SK-N-SH (cell line): ENCODE data around the gene HIF1A. TPM values are rescaled to one million over a fixed set of nuclear protein-coding genes. Genes with fewer than 3 reads are reported as not detected.

Experiments
- CTCF ChIA-PET: fragments of 300-600, 350-600 bp; formaldehyde crosslinking; extraction: SDS; loops from one replicate; lab custom pipeline; 2021; lab: Yijun Ruan, JAX
- POLR2A ChIA-PET: fragments of 350-600 bp; sonication (Branson Sonifier 250); formaldehyde crosslinking; extraction: SDS; loops from one replicate; lab custom pipeline; 2020; ENCODE audit warnings: antibody characterized with exemption, inconsistent platforms; lab: Yijun Ruan, JAX
- DNase-seq: peaks from one replicate; pipeline ENCODE4 v3.0.0; 2012
- H2AFZ ChIP-seq: fragments of 200-600 bp; sonication (generic); 2 replicates; pipeline ENCODE4 v1.8.1; 2016; ENCODE audit warnings: antibody characterized with exemption, mild to moderate bottlenecking, low read depth
- H3F3A ChIP-seq: fragments of 200-600 bp; sonication (generic); replicated peaks from 2 replicates; pipeline ENCODE3; 2016; ENCODE audit warnings: antibody characterized with exemption, mild to moderate bottlenecking; ENCODE audit not compliant: insufficient read depth
- H3K27ac ChIP-seq, 2 experiments: fragments of 200-500 bp in 1 of 2; fragments of 200-600 bp in 1 of 2; sonication (Bioruptor generic) in 1 of 2; sonication (generic), shearing (Covaris generic) in 1 of 2; 2 replicates each; pipeline versions ENCODE4 v1.5.1 to v1.6.1; 2014 to 2016; ENCODE audit warnings: low read depth in 2 of 2, inconsistent platforms in 1 of 2, low read length in 1 of 2, mild to moderate bottlenecking in 1 of 2, mixed read lengths in 1 of 2
- H3K27me3 ChIP-seq: fragments of 200-600 bp; sonication (generic), shearing (Covaris generic); 2 replicates; pipeline ENCODE4 v1.6.1; 2016; ENCODE audit warnings: mixed run types; ENCODE audit not compliant: insufficient read depth
- H3K36me3 ChIP-seq, 2 experiments: fragments of 200-500 bp in 1 of 2; fragments of 200-600 bp in 1 of 2; sonication (Bioruptor generic) in 1 of 2; sonication (generic) in 1 of 2; replicated peaks in 1 of 2; 2 replicates each; pipeline versions ENCODE3 to v1.5.1; 2014 to 2016; ENCODE audit warnings: low read length in 1 of 2, mild to moderate bottlenecking in 1 of 2; ENCODE audit not compliant: insufficient read depth in 2 of 2, control insufficient read depth in 1 of 2
- H3K4me1 ChIP-seq, 2 experiments: fragments of 200-500 bp in 1 of 2; fragments of 200-600 bp in 1 of 2; sonication (Bioruptor generic) in 1 of 2; sonication (generic), shearing (Covaris generic) in 1 of 2; 2 replicates each; pipeline versions ENCODE4 v1.5.1 to v1.6.1; 2014 to 2016; ENCODE audit warnings: low read depth in 1 of 2, low read length in 1 of 2, mixed run types in 1 of 2; ENCODE audit not compliant: insufficient read depth in 2 of 2, control insufficient read depth in 1 of 2
- H3K4me2 ChIP-seq: fragments of 200-600 bp; sonication (generic), shearing (Covaris generic); 2 replicates; pipeline ENCODE4 v1.6.1; 2017; ENCODE audit warnings: mixed run types
- H3K4me3 ChIP-seq, 2 experiments: fragments of 200-500 bp in 1 of 2; fragments of 200-600 bp in 1 of 2; sonication (Bioruptor generic) in 1 of 2; sonication (generic), shearing (Covaris generic) in 1 of 2; 2 replicates each; pipeline versions ENCODE4 v1.5.1 to v1.8.1; 2014 to 2016; ENCODE audit warnings: low read depth in 2 of 2, inconsistent platforms in 1 of 2, low read length in 1 of 2, mild to moderate bottlenecking in 1 of 2, mixed read lengths in 1 of 2, moderate library complexity in 1 of 2
- H3K79me2 ChIP-seq: fragments of 200-600 bp; sonication (generic); 2 replicates; pipeline ENCODE4 v1.8.1; 2017; ENCODE audit warnings: mild to moderate bottlenecking; ENCODE audit not compliant: insufficient read depth
- H3K9ac ChIP-seq: fragments of 200-600 bp; sonication (generic); 2 replicates; pipeline ENCODE4 v1.6.1; 2017; ENCODE audit warnings: mixed run types
- H3K9me2 ChIP-seq: fragments of 200-600 bp; sonication (generic); 2 replicates; pipeline ENCODE4 v1.6.1; 2017; ENCODE audit warnings: mixed run types
- H3K9me3 ChIP-seq: fragments of 200-600 bp; sonication (generic); 2 replicates; pipeline ENCODE4 v1.6.1; 2017; ENCODE audit warnings: mixed run types, mild to moderate bottlenecking, moderate library complexity
- H4K20me1 ChIP-seq: fragments of 200-600 bp; sonication (generic); 2 replicates; pipeline ENCODE4 v1.6.1; 2017; ENCODE audit warnings: mild to moderate bottlenecking, mixed run types; ENCODE audit not compliant: insufficient read depth
- CHD2 ChIP-seq: fragments of 150-350 bp; IDR thresholded peaks from 2 replicates; pipeline ENCODE4 v1.6.1; 2018; ENCODE audit warnings: low read length; ENCODE audit not compliant: partially characterized antibody
- ELF1 ChIP-seq: IDR thresholded peaks from 2 replicates; pipeline ENCODE4 v1.4.0; 2012
- EZH2phosphoT487 ChIP-seq: fragments of 200-600 bp; sonication (generic); IDR thresholded peaks from 2 replicates; pipeline ENCODE4 v1.6.1; 2017; ENCODE audit warnings: low read depth, mixed run types, mild to moderate bottlenecking, antibody characterized with exemption, moderate library complexity, borderline replicate concordance
- FOSL2 ChIP-seq: IDR thresholded peaks from 2 replicates; pipeline ENCODE4 v1.4.0; 2012; ENCODE audit warnings: low read depth, mild to moderate bottlenecking, moderate library complexity, borderline replicate concordance
- FOXM1 ChIP-seq: IDR thresholded peaks from 2 replicates; pipeline ENCODE4 v1.4.0; 2012; ENCODE audit warnings: low read depth, mild to moderate bottlenecking
- GABPA ChIP-seq: IDR thresholded peaks from 2 replicates; pipeline ENCODE4 v1.4.0; 2012; ENCODE audit warnings: low read depth, mild to moderate bottlenecking
- JUND ChIP-seq: IDR thresholded peaks from 2 replicates; pipeline ENCODE4 v1.4.0; 2012
- NFIC ChIP-seq: IDR thresholded peaks from 2 replicates; pipeline ENCODE4 v1.4.0; 2012; ENCODE audit warnings: borderline replicate concordance
- NRF1 ChIP-seq: IDR thresholded peaks from 2 replicates; pipeline ENCODE4 v1.6.1; 2012; ENCODE audit warnings: low read depth, mild to moderate bottlenecking, low read length
- POLR2AphosphoS5 ChIP-seq: IDR thresholded peaks from 2 replicates; pipeline ENCODE4 v1.6.1; 2012; ENCODE audit warnings: low read depth, low read length
- RAD21 ChIP-seq: IDR thresholded peaks from 2 replicates; pipeline ENCODE4 v1.6.1; 2012; ENCODE audit warnings: mild to moderate bottlenecking, low read length
- RCOR1 ChIP-seq: fragments of 150-350 bp; IDR thresholded peaks from 2 replicates; pipeline ENCODE4 v1.6.1; 2017; ENCODE audit warnings: antibody characterized with exemption, low read length
- SMC3 ChIP-seq: IDR thresholded peaks from 2 replicates; pipeline ENCODE4 v1.6.1; 2012; ENCODE audit warnings: low read depth, low read length, improper control_type of control experiment
- TAF1 ChIP-seq: IDR thresholded peaks from 2 replicates; pipeline ENCODE4 v1.6.1; 2012; ENCODE audit warnings: low read depth, mild to moderate bottlenecking, low read length, moderate library complexity, borderline replicate concordance
- TEAD4 ChIP-seq: IDR thresholded peaks from 2 replicates; pipeline ENCODE4 v1.4.0; 2012; ENCODE audit warnings: mild to moderate bottlenecking, borderline replicate concordance; ENCODE audit not compliant: insufficient read depth
- YY1 ChIP-seq: IDR thresholded peaks from 2 replicates; pipeline ENCODE4 v1.4.0; 2012; ENCODE audit warnings: low read depth, mild to moderate bottlenecking
- WGBS: methylation state at CpG from one replicate; pipeline ENCODE4 v1.1.6; 2017; ENCODE audit warnings: low lambda C conversion rate; 5-methylcytosine and 5-hydroxymethylcytosine counted together
- polyA plus RNA-seq, 3 experiments: library from polyadenylated mRNA; depleted of rRNA; stranded (reverse); fragments of >200 nt; gene quantifications; 2 replicates each; pipeline ENCODE4 v1.2.3, GENCODE V29; 2012
- TF ChIP-seq, protein P1 (sequence below): fragments of 150-350 bp; IDR thresholded peaks from 2 replicates; pipeline ENCODE4 v1.6.1; 2017; ENCODE audit warnings: antibody characterized with exemption, low read length, low read depth, borderline replicate concordance
- TF ChIP-seq, protein P2 (sequence below): IDR thresholded peaks from 2 replicates; pipeline ENCODE4 v1.6.1; 2012; ENCODE audit warnings: mild to moderate bottlenecking, low read depth, low read length, moderate library complexity
- TF ChIP-seq, protein P3 (sequence below): IDR thresholded peaks from 2 replicates; pipeline ENCODE4 v1.4.0; 2012; ENCODE audit warnings: low read depth
- TF ChIP-seq, protein P4 (sequence below): IDR thresholded peaks from 2 replicates; pipeline ENCODE4 v1.4.0; 2012; ENCODE audit warnings: low read depth, borderline replicate concordance
- TF ChIP-seq, protein P5 (sequence below): IDR thresholded peaks from 2 replicates; pipeline ENCODE4 v1.4.0; 2012; ENCODE audit warnings: low read depth, borderline replicate concordance

The HIF1A gene
- polyA plus RNA-seq, 1 of the 3 experiments (the other 2 are of a cell fraction) = 20.8 TPM

DNA sequence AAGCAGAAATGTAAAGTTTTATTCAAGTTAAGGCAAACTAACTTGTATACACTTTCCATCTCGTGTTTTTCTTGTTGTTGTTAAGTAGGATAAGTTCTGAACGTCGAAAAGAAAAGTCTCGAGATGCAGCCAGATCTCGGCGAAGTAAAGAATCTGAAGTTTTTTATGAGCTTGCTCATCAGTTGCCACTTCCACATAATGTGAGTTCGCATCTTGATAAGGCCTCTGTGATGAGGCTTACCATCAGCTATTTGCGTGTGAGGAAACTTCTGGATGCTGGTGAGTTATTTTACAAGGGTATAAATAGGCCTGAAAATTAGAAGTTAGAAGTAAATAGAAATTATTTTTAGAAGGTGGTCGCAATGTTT, 25.0 kb downstream of the HIF1A start:
- POLR2A ChIA-PET = interaction anchor here (0.6 to 1.2 kb wide), 2 partner anchors 25 to 41 kb away, joined by 5 to 7 read pairs; partner anchors contain the start of genes HIF1A and SNAPC1
- H4K20me1 ChIP-seq = peaks cover 60% of the 10 kb centered on the region

DNA sequence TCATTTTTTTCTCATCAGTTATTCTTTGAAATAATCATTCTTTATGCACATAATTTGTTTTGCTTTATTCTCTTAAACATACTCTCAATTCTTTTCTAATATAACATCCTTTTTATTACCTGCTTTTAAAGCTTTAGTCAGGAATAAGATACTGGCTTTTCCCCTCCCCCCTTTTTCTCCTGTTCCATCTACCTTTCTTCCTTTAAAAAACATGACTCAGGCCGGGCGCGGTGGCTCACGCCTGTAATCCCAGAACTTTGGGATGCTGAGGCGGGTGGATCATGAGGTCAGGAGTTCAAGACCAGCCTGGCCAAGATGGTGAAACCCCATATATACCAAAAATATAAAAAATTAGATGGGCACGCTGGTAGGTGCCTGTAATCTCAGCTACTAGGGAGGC, 25.4 kb downstream of the HIF1A start:
- Histone ChIP-seq H3K27ac (no peak overlapping the region; a peak in 1 of 4 replicates), H3K9ac (no peak overlapping the region), H3K4me2 (no peak overlapping the region), H3K4me1 (peaks cover 11 to 27% of the 10 kb centered on the region in 2 experiments; a peak in 3 of 4 replicates), H2AFZ (no peak overlapping the region), H3K9me2 (no peaks in the 10 kb centered on the region), H4K20me1 (peaks cover 55% of the 10 kb centered on the region), H3K27me3 (no peaks in the 10 kb centered on the region), H3K79me2 (peaks cover 83% of the 10 kb centered on the region), H3F3A (peaks cover 10% of the 10 kb centered on the region), H3K36me3 (peaks cover 36 to 45% of the 10 kb centered on the region in 2 experiments), H3K4me3 (no peak overlapping the region), H3K9me3 (no peaks in the 10 kb centered on the region)
- ChIA-PET CTCF (interaction anchor here (0.9 to 2.3 kb wide), 6 partner anchors 23 to 260 kb away, joined by 3 to 9 read pairs (median 4); no protein-coding TSS in a partner anchor), POLR2A (no interaction called here)
- DNase-seq = no peak
- no peak for TF ChIP-seq NFIC
- no peak for TF ChIP-seq TAF1
- no peak for TF ChIP-seq NRF1
- no peak for TF ChIP-seq YY1
- TF ChIP-seq, protein P1, sequence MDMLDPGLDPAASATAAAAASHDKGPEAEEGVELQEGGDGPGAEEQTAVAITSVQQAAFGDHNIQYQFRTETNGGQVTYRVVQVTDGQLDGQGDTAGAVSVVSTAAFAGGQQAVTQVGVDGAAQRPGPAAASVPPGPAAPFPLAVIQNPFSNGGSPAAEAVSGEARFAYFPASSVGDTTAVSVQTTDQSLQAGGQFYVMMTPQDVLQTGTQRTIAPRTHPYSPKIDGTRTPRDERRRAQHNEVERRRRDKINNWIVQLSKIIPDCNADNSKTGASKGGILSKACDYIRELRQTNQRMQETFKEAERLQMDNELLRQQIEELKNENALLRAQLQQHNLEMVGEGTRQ = no peak
- TF ChIP-seq, protein P2, sequence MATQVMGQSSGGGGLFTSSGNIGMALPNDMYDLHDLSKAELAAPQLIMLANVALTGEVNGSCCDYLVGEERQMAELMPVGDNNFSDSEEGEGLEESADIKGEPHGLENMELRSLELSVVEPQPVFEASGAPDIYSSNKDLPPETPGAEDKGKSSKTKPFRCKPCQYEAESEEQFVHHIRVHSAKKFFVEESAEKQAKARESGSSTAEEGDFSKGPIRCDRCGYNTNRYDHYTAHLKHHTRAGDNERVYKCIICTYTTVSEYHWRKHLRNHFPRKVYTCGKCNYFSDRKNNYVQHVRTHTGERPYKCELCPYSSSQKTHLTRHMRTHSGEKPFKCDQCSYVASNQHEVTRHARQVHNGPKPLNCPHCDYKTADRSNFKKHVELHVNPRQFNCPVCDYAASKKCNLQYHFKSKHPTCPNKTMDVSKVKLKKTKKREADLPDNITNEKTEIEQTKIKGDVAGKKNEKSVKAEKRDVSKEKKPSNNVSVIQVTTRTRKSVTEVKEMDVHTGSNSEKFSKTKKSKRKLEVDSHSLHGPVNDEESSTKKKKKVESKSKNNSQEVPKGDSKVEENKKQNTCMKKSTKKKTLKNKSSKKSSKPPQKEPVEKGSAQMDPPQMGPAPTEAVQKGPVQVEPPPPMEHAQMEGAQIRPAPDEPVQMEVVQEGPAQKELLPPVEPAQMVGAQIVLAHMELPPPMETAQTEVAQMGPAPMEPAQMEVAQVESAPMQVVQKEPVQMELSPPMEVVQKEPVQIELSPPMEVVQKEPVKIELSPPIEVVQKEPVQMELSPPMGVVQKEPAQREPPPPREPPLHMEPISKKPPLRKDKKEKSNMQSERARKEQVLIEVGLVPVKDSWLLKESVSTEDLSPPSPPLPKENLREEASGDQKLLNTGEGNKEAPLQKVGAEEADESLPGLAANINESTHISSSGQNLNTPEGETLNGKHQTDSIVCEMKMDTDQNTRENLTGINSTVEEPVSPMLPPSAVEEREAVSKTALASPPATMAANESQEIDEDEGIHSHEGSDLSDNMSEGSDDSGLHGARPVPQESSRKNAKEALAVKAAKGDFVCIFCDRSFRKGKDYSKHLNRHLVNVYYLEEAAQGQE = no peak
- no peak for TF ChIP-seq JUND
- no peak for TF ChIP-seq SMC3
- no peak for TF ChIP-seq POLR2AphosphoS5
- TF ChIP-seq, protein P3, sequence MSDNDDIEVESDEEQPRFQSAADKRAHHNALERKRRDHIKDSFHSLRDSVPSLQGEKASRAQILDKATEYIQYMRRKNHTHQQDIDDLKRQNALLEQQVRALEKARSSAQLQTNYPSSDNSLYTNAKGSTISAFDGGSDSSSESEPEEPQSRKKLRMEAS = no peak
- TF ChIP-seq TEAD4 = no peak
- TF ChIP-seq, protein P4, sequence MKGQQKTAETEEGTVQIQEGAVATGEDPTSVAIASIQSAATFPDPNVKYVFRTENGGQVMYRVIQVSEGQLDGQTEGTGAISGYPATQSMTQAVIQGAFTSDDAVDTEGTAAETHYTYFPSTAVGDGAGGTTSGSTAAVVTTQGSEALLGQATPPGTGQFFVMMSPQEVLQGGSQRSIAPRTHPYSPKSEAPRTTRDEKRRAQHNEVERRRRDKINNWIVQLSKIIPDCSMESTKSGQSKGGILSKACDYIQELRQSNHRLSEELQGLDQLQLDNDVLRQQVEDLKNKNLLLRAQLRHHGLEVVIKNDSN = no peak
- TF ChIP-seq GABPA = no peak
- WGBS = 78% methylated on average over 6 of the region's 6 CpGs

More for the DNA sequence above, 25.0 kb downstream of the HIF1A start:
- H3K36me3 ChIP-seq = peaks cover 33 to 45% of the 10 kb centered on the region in 2 experiments
- no peaks in the 10 kb centered on the region for H3K9me2 ChIP-seq
- H2AFZ ChIP-seq = no peak overlapping the region
- no peak overlapping the region for H3K4me2 ChIP-seq
- peaks cover 10% of the 10 kb centered on the region for H3F3A ChIP-seq
- no peak overlapping the region for H3K4me3 ChIP-seq
- CTCF ChIA-PET = interaction anchor here (1.0 to 2.3 kb wide), 7 partner anchors 11 to 259 kb away, joined by 3 to 9 read pairs (median 5); no protein-coding TSS in a partner anchor
- no peaks in the 10 kb centered on the region for H3K27me3 ChIP-seq
- TF ChIP-seq CHD2 (no peak), FOXM1 (no peak), NRF1 (no peak), FOSL2 (no peak), RCOR1 (no peak), ELF1 (no peak), GABPA (no peak), RAD21 (no peak), TAF1 (no peak), EZH2phosphoT487 (no peak), YY1 (no peak)
- TF ChIP-seq, protein P5, sequence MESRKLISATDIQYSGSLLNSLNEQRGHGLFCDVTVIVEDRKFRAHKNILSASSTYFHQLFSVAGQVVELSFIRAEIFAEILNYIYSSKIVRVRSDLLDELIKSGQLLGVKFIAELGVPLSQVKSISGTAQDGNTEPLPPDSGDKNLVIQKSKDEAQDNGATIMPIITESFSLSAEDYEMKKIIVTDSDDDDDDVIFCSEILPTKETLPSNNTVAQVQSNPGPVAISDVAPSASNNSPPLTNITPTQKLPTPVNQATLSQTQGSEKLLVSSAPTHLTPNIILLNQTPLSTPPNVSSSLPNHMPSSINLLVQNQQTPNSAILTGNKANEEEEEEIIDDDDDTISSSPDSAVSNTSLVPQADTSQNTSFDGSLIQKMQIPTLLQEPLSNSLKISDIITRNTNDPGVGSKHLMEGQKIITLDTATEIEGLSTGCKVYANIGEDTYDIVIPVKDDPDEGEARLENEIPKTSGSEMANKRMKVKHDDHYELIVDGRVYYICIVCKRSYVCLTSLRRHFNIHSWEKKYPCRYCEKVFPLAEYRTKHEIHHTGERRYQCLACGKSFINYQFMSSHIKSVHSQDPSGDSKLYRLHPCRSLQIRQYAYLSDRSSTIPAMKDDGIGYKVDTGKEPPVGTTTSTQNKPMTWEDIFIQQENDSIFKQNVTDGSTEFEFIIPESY = no peak
- TF ChIP-seq, protein P3 = no peak
- TF ChIP-seq, all 33 proteins: peak for 0
- peak overlapping the region in 1 of 2 experiments; percentile 22; a peak in 1 of 4 replicates for H3K27ac ChIP-seq
- peaks cover 14 to 27% of the 10 kb centered on the region in 2 experiments; a peak in 3 of 4 replicates for H3K4me1 ChIP-seq
- 91% methylated on average over 9 of the region's 9 CpGs for WGBS
- peaks cover 88% of the 10 kb centered on the region for H3K79me2 ChIP-seq
- H3K9me3 ChIP-seq = no peaks in the 10 kb centered on the region
- no peak overlapping the region for H3K9ac ChIP-seq
- DNase-seq = no peak
